ENCODE measurements around the gene DMWD. TPM values are rescaled to one million over a fixed set of nuclear protein-coding genes. Genes with fewer than 3 reads are reported as not detected.
A peak's percentile ranks its signal among the peaks of the same experiment; 100 is the strongest.

DMWD gene
- total RNA-seq, 3 donors from 2014 or later (not counting 1 experiment from before 2014, with no cell fraction given), result 66.2 to 82.1 (median 66.3) TPM

DNA sequence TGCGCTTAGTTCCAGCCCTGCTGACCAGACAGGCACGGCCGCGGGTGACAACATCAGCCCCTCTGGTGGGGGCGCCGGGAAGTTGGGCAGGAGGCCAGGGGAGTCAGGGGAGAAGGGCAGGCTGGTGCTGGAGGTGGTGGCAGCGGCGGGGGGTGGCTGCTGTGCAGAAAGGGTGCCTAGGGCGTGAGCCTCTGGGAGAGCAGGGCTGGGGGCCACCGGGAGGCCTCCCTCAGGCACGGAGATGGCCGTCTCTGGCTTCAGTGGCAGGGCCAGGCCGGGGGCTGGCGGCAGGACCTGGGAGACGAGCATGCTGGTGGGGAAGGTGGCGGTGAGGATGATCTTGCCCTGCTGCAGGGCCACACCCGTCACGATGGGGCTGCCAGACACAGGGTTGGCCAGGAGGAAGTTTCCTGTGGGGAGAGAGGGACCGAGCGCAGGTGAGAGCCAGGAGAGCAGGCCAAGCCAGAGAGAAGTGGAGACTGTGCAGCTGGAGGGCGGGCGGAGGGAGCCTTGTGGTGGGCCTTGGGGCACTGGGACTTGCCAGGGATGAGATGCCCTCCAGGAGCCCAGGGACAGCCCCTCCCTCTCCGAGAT, 26.8 kb downstream of the DMWD start:
- ATAC-seq (no peak), DNase-seq (no peak)
- Mint-ChIP-seq H3K36me3 (no peaks in the 10 kb centered on the region), H3K9me3 (no peaks in the 10 kb centered on the region), H3K4me3 (peak overlapping the region; percentile 49), H3K27ac (no peak overlapping the region), H3K4me1 (peaks cover 5 to 19% of the 10 kb centered on the region in 2 donors), H3K27me3 (ENCODE audit: low read depth in 2 of 2) (peaks cover 0 to 7% of the 10 kb centered on the region in 2 donors)
- Histone ChIP-seq H3K36me3 (ENCODE audit: control insufficient read depth, insufficient read depth, low read length) (no peaks in the 10 kb centered on the region), H3K27ac (ENCODE audit: low read length) (no peak overlapping the region), H3K27me3 (ENCODE audit: control insufficient read depth, insufficient read depth, low read length) (peaks cover 11% of the 10 kb centered on the region), H3K4me3 (ENCODE audit: low read length) (no peak overlapping the region), H3K4me1 (ENCODE audit: control insufficient read depth, insufficient read depth, low read length) (peaks cover 29% of the 10 kb centered on the region), H3K9me3 (ENCODE audit: control insufficient read depth, insufficient read depth, low read length) (no peaks in the 10 kb centered on the region)
- WGBS (ENCODE audit: insufficient coverage), result 89% methylated on average over 23 of the region's 23 CpGs
- intact Hi-C loops (cut with micrococcal nuclease), result no loop called here
- TF ChIP-seq, protein P1, sequence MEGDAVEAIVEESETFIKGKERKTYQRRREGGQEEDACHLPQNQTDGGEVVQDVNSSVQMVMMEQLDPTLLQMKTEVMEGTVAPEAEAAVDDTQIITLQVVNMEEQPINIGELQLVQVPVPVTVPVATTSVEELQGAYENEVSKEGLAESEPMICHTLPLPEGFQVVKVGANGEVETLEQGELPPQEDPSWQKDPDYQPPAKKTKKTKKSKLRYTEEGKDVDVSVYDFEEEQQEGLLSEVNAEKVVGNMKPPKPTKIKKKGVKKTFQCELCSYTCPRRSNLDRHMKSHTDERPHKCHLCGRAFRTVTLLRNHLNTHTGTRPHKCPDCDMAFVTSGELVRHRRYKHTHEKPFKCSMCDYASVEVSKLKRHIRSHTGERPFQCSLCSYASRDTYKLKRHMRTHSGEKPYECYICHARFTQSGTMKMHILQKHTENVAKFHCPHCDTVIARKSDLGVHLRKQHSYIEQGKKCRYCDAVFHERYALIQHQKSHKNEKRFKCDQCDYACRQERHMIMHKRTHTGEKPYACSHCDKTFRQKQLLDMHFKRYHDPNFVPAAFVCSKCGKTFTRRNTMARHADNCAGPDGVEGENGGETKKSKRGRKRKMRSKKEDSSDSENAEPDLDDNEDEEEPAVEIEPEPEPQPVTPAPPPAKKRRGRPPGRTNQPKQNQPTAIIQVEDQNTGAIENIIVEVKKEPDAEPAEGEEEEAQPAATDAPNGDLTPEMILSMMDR (IDR thresholded peaks at IDR 0.05), result no peak

DNA sequence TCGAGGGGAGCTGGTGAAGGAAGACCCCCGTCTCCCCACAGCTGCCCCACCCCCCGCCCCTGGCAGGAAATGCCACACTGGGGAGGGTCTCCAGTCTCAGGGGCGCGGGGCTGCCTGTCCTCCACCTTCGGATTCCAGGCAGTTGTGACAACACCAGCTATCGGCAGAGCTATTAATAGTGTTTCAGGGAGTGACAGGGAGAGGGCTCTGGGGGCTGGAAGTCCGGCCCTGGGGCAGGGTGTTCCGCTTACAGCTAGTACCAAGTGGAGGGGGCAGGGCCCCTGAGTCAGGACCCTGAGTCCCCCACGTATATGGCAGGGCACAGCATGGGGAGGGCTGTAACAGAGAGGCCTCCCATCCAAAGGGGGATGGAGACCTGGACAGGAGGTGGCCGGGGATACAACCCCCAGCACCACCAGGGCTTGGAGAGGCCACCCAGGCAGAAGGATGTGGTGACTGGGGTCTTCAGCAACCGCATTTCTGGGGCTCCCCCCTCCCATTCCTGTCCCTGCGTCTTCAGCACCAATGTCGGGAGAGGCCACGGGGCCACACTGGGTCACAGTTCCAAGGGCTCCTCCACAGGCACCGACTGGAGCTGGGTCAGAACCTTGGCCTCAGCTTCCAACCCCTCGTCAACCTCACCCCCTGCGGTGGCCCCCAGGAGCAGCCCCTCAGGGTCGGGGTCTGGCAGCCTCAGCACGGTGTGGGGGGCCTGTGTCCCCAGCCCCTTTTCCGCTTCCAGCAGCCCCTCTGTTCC, 27.5 kb downstream of the DMWD start:
- Histone ChIP-seq H3K27ac (ENCODE audit: low read length) (no peak overlapping the region), H3K27me3 (ENCODE audit: control insufficient read depth, insufficient read depth, low read length) (peaks cover 11% of the 10 kb centered on the region), H3K9me3 (ENCODE audit: control insufficient read depth, insufficient read depth, low read length) (no peaks in the 10 kb centered on the region), H3K4me3 (ENCODE audit: low read length) (no peak overlapping the region), H3K36me3 (ENCODE audit: control insufficient read depth, insufficient read depth, low read length) (no peaks in the 10 kb centered on the region), H3K4me1 (ENCODE audit: control insufficient read depth, insufficient read depth, low read length) (peaks cover 22% of the 10 kb centered on the region)
- WGBS (ENCODE audit: insufficient coverage), result 77% methylated on average over 19 of the region's 21 CpGs
- DNase-seq, result no peak
- intact Hi-C loops (cut with micrococcal nuclease), result no loop called here
- ATAC-seq, result no peak
- Mint-ChIP-seq H3K4me3 (peak overlapping the region; percentile 35), H3K4me1 (peaks cover under 1 to 13% of the 10 kb centered on the region in 2 donors), H3K36me3 (no peaks in the 10 kb centered on the region), H3K9me3 (no peaks in the 10 kb centered on the region), H3K27me3 (ENCODE audit: low read depth in 2 of 2) (peaks cover 0 to 7% of the 10 kb centered on the region in 2 donors), H3K27ac (no peak overlapping the region)
- TF ChIP-seq, protein P1 (IDR thresholded peaks at IDR 0.05), result no peak

DNA sequence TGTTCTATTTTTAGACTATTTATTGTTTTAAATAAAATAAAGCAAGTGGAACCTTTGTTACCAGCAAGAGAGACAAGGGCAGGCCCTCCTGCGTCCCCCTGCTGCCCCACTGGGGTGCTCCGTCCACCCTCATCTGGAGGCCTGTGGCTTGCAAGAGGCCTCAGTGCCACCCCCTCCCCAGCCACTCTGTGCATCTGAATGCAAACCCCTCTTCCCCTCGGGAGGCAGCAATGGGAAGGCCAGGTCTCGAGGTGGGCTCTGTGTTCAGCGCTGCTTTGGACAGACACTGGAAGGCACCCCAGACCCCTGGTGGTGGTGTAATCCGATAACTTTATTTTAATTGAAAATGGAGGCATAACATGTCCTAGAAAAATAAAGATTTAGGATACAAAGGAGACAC, 28.2 kb downstream of the DMWD start:
- DNase-seq, result no peak
- Mint-ChIP-seq H3K4me3 (no peak overlapping the region), H3K27ac (no peak overlapping the region), H3K9me3 (no peaks in the 10 kb centered on the region), H3K36me3 (no peaks in the 10 kb centered on the region), H3K27me3 (ENCODE audit: low read depth in 2 of 2) (peaks cover 0 to 8% of the 10 kb centered on the region in 2 donors), H3K4me1 (peaks cover 0 to 8% of the 10 kb centered on the region in 2 donors)
- no peaks in the 10 kb centered on the region for H3K9me3 ChIP-seq (ENCODE audit: control insufficient read depth, insufficient read depth, low read length)
- H3K4me1 ChIP-seq (ENCODE audit: control insufficient read depth, insufficient read depth, low read length), result peaks cover 16% of the 10 kb centered on the region
- peaks cover 11% of the 10 kb centered on the region for H3K27me3 ChIP-seq (ENCODE audit: control insufficient read depth, insufficient read depth, low read length)
- no peak overlapping the region for H3K27ac ChIP-seq (ENCODE audit: low read length)
- WGBS (ENCODE audit: insufficient coverage), result 81% methylated on average over 6 of the region's 6 CpGs
- no peak overlapping the region for H3K4me3 ChIP-seq (ENCODE audit: low read length)
- H3K36me3 ChIP-seq (ENCODE audit: control insufficient read depth, insufficient read depth, low read length), result no peaks in the 10 kb centered on the region
- no peak for ATAC-seq
- TF ChIP-seq, protein P1 (IDR thresholded peaks at IDR 0.05), result no peak
- intact Hi-C loops (cut with micrococcal nuclease), result no loop called here

All from natural killer cell (primary cell).